NT2/D1 (cell line): Measurements from ENCODE around the gene CDH20.

Source experiments
- DNase-seq: peaks from one replicate; pipeline ENCODE4 v3.0.0-alpha.2; 2011; ENCODE audit warnings: low read depth, low spot score
- H3K27me3 ChIP-seq: 2 replicates; pipeline ENCODE4 v1.6.0; 2011; ENCODE audit warnings: mild to moderate bottlenecking; ENCODE audit not compliant: insufficient read length, insufficient read depth
- H3K36me3 ChIP-seq: 2 replicates; pipeline ENCODE4 v1.6.1; 2011; ENCODE audit warnings: mild to moderate bottlenecking, low read length, mixed read lengths; ENCODE audit not compliant: insufficient read depth, insufficient read length
- H3K4me1 ChIP-seq: 2 replicates; pipeline ENCODE4 v1.5.1; 2011; ENCODE audit not compliant: insufficient read depth, insufficient read length
- H3K4me3 ChIP-seq: 2 replicates; pipeline ENCODE4 v1.5.1; 2011; ENCODE audit warnings: low read depth; ENCODE audit not compliant: insufficient read length
- H3K9ac ChIP-seq: 2 replicates; pipeline ENCODE4 v1.6.0; 2011; ENCODE audit warnings: low read depth; ENCODE audit not compliant: insufficient read length
- H3K9me3 ChIP-seq: 2 replicates; pipeline ENCODE4 v1.5.1; 2011; ENCODE audit warnings: mild to moderate bottlenecking, low read length; ENCODE audit not compliant: insufficient read depth
- SUZ12 ChIP-seq: IDR thresholded peaks from 2 replicates; pipeline ENCODE4 v1.6.1; 2011; ENCODE audit not compliant: insufficient read length, insufficient read depth; ENCODE audit errors: extremely low read depth
- YY1 ChIP-seq: IDR thresholded peaks from 2 replicates; pipeline ENCODE4 v1.6.1; 2011; ENCODE audit not compliant: insufficient read length, insufficient read depth
- ZNF274 ChIP-seq: IDR thresholded peaks from 2 replicates; pipeline ENCODE4 v1.6.1; 2011; ENCODE audit warnings: mild to moderate bottlenecking, low read depth, low read length

CDH20 gene

GRCh38 chr18:61340148-61340547, 6.9 kb downstream of the CDH20 start:
- H3K27me3 ChIP-seq, result peaks cover 11% of the 10 kb centered on the region
- H3K36me3 ChIP-seq, result no peaks in the 10 kb centered on the region
- H3K4me3 ChIP-seq, result no peak overlapping the region
- no peak for TF ChIP-seq SUZ12
- no peak for TF ChIP-seq ZNF274
- no peak for TF ChIP-seq YY1
- H3K9me3 ChIP-seq, result no peaks in the 10 kb centered on the region
- no peaks in the 10 kb centered on the region for H3K4me1 ChIP-seq
- no peak for DNase-seq
- H3K9ac ChIP-seq, result no peak overlapping the region

DNA sequence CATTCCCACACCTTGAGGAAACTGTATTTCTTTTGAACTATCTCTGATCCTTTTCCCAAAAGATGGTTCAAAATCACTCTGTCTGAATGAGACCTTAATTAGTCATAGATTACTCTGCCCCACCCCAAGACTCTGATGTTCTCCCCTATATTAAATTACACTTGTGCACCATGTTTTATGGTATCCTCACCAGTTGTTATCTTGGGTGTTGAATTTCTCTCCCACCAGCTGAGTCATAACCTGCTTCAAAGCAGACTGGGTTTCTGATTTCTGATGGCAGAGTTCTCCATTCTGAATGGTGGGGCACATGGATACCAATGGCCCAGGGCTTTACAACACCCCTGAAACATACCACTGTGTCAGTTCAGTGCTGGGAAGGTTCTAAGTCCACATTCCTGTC, 15.0 kb downstream of the CDH20 start:
- DNase-seq, result no peak
- H3K9me3 ChIP-seq, result no peaks in the 10 kb centered on the region
- no peak overlapping the region for H3K9ac ChIP-seq
- H3K36me3 ChIP-seq, result no peaks in the 10 kb centered on the region
- no peaks in the 10 kb centered on the region for H3K4me1 ChIP-seq
- no peak overlapping the region for H3K4me3 ChIP-seq
- TF ChIP-seq ZNF274, result no peak
- TF ChIP-seq YY1, result no peak
- TF ChIP-seq SUZ12, result no peak
- H3K27me3 ChIP-seq, result no peaks in the 10 kb centered on the region

- no peak for DNase-seq
- TF ChIP-seq ZNF274 (no peak), SUZ12 (no peak), YY1 (no peak)
- H3K9me3 ChIP-seq, result no peaks in the 10 kb centered on the region
- H3K27me3 ChIP-seq, result no peaks in the 10 kb centered on the region
- no peak overlapping the region for H3K9ac ChIP-seq
- H3K36me3 ChIP-seq, result no peaks in the 10 kb centered on the region
- H3K4me3 ChIP-seq, result no peak overlapping the region
- H3K4me1 ChIP-seq, result no peaks in the 10 kb centered on the region
Measured at GRCh38 chr18:61350578-61350977, 17.3 kb downstream of the CDH20 start.

- no peaks in the 10 kb centered on the region for H3K36me3 ChIP-seq
- no peak overlapping the region for H3K9ac ChIP-seq
- no peaks in the 10 kb centered on the region for H3K27me3 ChIP-seq
- no peaks in the 10 kb centered on the region for H3K9me3 ChIP-seq
- no peaks in the 10 kb centered on the region for H3K4me1 ChIP-seq
- no peak for TF ChIP-seq SUZ12
- TF ChIP-seq YY1, result no peak
- no peak for TF ChIP-seq ZNF274
- DNase-seq, result no peak
- no peak overlapping the region for H3K4me3 ChIP-seq
Measured at GRCh38 chr18:61352059-61352458, 18.8 kb downstream of the CDH20 start.

DNA sequence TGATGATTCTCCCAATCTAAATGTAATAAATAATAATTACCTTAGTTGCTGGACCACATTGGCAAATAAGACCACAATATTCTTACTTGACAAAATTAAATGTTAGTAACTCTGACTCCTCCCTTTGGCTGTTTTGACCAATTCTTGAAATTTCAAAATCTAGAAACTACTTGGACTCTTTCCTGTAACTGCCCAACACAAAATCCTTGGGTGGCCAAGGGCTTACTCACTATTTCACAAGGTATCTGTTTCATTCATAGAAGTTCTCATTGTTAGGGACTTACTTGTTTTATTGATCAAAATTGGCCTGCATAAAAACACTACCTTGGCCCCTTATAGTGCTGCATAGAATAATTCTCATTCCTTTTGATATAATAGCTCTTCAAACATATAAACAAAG, 19.4 kb downstream of the CDH20 start:
- Histone ChIP-seq H3K9ac (no peak overlapping the region), H3K36me3 (no peaks in the 10 kb centered on the region), H3K27me3 (no peaks in the 10 kb centered on the region), H3K9me3 (no peaks in the 10 kb centered on the region), H3K4me1 (no peaks in the 10 kb centered on the region), H3K4me3 (no peak overlapping the region)
- DNase-seq, result no peak
- TF ChIP-seq YY1, result no peak
- TF ChIP-seq ZNF274, result no peak
- no peak for TF ChIP-seq SUZ12

DNA sequence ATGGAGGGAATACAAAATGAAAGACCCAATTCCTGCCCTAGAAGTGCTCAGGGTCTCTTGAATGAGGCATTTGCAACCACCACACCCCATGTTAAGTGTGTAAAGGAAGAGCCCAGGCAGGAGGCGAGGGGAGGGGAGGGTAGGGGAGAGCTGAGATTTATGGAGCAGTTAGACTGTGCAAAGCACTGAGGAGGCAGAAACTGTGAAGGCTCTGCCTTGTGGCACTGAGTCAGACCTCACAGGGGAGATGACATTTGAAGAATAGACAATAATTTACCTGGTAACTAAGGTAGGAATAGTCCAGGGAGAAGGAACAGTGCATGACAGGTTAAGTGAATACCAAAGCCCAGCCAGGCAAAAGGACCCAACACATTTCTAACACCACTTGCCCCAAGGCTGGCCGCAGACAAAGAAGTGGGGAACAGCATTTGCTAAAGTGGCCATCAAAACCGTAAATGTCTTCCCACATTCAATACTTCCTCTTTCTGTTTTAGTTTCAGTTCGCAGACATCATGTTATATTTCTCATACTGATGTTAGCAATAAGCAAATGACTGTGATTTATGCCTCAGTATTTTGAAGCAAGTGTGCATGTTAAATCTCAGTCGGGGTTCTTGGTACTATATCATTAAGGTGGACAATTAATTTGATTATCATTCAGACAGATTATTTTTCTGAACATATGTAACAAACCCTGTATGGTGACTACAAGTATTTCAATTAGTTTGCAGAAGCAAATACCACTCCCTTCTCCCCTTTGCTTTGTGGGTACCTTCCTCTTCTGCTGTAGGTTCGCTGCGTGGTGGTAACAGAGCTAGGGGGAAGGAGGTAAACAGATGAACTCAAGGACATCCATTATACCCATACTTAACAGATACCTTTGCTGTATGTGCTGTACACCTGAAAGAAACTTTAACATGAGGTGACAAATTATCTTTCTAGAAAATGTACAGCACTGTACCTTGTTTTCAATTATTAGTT, 27.5 kb downstream of the CDH20 start:
- Histone ChIP-seq H3K27me3 (no peaks in the 10 kb centered on the region), H3K4me1 (no peaks in the 10 kb centered on the region), H3K36me3 (no peaks in the 10 kb centered on the region), H3K9ac (no peak overlapping the region), H3K9me3 (no peaks in the 10 kb centered on the region), H3K4me3 (no peak overlapping the region)
- DNase-seq, result no peak
- TF ChIP-seq ZNF274, result no peak
- TF ChIP-seq SUZ12, result no peak
- no peak for TF ChIP-seq YY1

DNA sequence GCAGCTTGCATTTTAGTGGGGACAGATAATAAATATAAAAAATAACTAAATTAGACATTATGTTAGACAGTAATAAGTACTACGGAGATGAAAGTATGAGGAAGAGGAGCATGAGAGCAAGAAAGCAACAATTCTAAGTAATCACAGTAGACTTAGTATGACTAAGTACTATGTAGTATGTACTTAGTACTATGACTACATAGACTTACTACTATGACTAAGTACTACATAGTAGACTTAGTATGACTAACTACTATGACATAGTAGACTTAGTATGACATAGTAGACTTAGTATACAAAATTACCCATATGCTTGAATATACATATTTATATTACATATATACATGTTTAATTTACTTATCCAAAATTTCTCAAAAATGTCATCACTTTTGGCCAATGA, 29.3 kb downstream of the CDH20 start:
- Histone ChIP-seq H3K9me3 (no peaks in the 10 kb centered on the region), H3K9ac (no peak overlapping the region), H3K4me3 (no peak overlapping the region), H3K27me3 (no peaks in the 10 kb centered on the region), H3K4me1 (no peaks in the 10 kb centered on the region), H3K36me3 (no peaks in the 10 kb centered on the region)
- TF ChIP-seq YY1, result no peak
- no peak for TF ChIP-seq SUZ12
- TF ChIP-seq ZNF274, result no peak
- DNase-seq, result no peak
